MCF 10A (cell line): ENCODE measurements around the gene GRM8. TPM values are rescaled to one million over a fixed set of nuclear protein-coding genes. Genes with fewer than 3 reads are reported as not detected.

Experiments used
- BruUV-seq: library from RNA; stranded (reverse); fragments of 400-500 nt; replicated peaks from 2 replicates; lab custom pipeline; 2021; lab: Mats Ljungman, UMichigan
- CTCF ChIA-PET: fragments of 300-600 bp; sonication (Branson Sonifier 250); formaldehyde crosslinking; extraction: SDS; loops from one replicate; lab custom pipeline; 2021; ENCODE audit warnings: antibody characterized with exemption, inconsistent platforms; lab: Yijun Ruan, JAX
- POLR2A ChIA-PET: fragments of 300-600, 350-650 bp; sonication (Branson Sonifier 250); formaldehyde crosslinking; extraction: SDS; loops from one replicate; lab custom pipeline; 2020; ENCODE audit warnings: antibody characterized with exemption, inconsistent platforms; lab: Yijun Ruan, JAX
- DNase-seq: peaks from one replicate; pipeline ENCODE4 v3.0.0-alpha.2; 2018; ENCODE audit not compliant: unreplicated experiment
- H3K27ac Mint-ChIP-seq: one replicate; pipeline ENCODE4 v1.8.0; 2022; ENCODE audit warnings: mild to moderate bottlenecking, low read depth, mixed read lengths; ENCODE audit not compliant: unreplicated experiment
- H3K27me3 Mint-ChIP-seq: one replicate; pipeline ENCODE4 v1.8.0; 2022; ENCODE audit warnings: mixed read lengths; ENCODE audit not compliant: insufficient read depth, unreplicated experiment
- H3K36me3 Mint-ChIP-seq: one replicate; pipeline ENCODE4 v1.8.0; 2022; ENCODE audit warnings: mild to moderate bottlenecking, moderate library complexity, mixed read lengths; ENCODE audit not compliant: insufficient read depth, unreplicated experiment
- H3K4me1 Mint-ChIP-seq: one replicate; pipeline ENCODE4 v1.8.0; 2022; ENCODE audit warnings: mixed read lengths; ENCODE audit not compliant: insufficient read depth, unreplicated experiment
- H3K4me3 Mint-ChIP-seq: one replicate; pipeline ENCODE4 v1.8.0; 2022; ENCODE audit warnings: mild to moderate bottlenecking, moderate library complexity, mixed read lengths; ENCODE audit not compliant: unreplicated experiment
- H3K9me3 Mint-ChIP-seq: one replicate; pipeline ENCODE4 v1.8.0; 2022; ENCODE audit warnings: mixed read lengths; ENCODE audit not compliant: unreplicated experiment
- intact Hi-C: fragments of 100-400 bp; cut with micrococcal nuclease; formaldehyde crosslinking; loops from 2 replicates; pipeline ENCODE4 v1.14.1; 2022
- total RNA-seq: library from RNA; stranded (reverse); gene quantifications from 2 replicates; pipeline ENCODE4 v1.2.3, GENCODE V29; 2022
- TF ChIP-seq, protein P1 (sequence below): fragments of 200-600 bp; IDR thresholded peaks from one replicate; pipeline ENCODE4 v1.8.0; 2022; ENCODE audit warnings: antibody characterized with exemption, mild to moderate bottlenecking; ENCODE audit not compliant: unreplicated experiment

The GRM8 gene
- total RNA-seq, 1 experiment from 2014 or later: not detected

DNA sequence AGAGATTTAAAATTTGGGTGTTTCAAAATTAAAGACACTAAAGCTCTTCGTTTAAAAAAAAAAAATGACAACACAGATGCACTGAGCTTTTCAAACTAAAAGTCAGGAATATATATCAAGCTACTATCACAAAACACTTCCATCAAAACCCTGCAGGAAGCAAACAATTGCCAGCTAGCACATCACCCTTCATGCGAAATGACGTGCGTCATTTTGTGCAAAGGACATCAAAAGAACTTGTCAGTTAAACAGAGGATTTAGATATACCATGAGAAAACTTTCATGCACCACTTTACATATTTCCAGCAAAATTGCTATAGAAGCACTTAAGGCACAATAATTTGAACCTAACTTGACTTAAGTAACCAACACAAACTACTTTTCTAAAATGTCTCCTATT, 264.7 kb downstream of the GRM8 start:
- Mint-ChIP-seq H3K9me3 (no peaks in the 10 kb centered on the region), H3K36me3 (no peaks in the 10 kb centered on the region), H3K4me3 (no peak overlapping the region), H3K27me3 (peaks cover 16% of the 10 kb centered on the region), H3K27ac (no peak overlapping the region), H3K4me1 (no peaks in the 10 kb centered on the region)
- no peak for DNase-seq
- no TSS peak for BruUV-seq
- intact Hi-C loops: no loop called here
- TF ChIP-seq, protein P1, sequence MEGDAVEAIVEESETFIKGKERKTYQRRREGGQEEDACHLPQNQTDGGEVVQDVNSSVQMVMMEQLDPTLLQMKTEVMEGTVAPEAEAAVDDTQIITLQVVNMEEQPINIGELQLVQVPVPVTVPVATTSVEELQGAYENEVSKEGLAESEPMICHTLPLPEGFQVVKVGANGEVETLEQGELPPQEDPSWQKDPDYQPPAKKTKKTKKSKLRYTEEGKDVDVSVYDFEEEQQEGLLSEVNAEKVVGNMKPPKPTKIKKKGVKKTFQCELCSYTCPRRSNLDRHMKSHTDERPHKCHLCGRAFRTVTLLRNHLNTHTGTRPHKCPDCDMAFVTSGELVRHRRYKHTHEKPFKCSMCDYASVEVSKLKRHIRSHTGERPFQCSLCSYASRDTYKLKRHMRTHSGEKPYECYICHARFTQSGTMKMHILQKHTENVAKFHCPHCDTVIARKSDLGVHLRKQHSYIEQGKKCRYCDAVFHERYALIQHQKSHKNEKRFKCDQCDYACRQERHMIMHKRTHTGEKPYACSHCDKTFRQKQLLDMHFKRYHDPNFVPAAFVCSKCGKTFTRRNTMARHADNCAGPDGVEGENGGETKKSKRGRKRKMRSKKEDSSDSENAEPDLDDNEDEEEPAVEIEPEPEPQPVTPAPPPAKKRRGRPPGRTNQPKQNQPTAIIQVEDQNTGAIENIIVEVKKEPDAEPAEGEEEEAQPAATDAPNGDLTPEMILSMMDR: no peak
- ChIA-PET POLR2A (no interaction called here), CTCF (no interaction called here)

DNA sequence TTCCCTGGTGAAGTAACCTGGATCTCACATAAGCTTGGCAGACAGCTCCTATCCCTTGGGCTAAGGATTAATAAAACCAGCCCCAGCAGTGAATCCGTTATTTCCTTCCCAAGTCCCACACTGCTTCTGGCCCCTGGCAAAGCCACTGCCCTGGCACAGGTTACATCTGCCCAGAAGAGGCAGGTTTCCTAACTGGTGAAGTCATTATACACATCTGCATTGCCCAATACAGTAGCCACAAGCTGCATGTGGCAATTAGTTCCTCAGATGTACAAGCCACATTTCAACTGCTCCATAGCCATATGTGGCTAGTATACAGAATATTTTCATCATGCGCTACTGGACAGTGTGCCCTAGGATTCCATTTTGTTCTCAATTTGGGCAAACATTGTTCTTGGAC, 273.0 kb downstream of the GRM8 start:
- H3K9me3 Mint-ChIP-seq: no peaks in the 10 kb centered on the region
- H3K27me3 Mint-ChIP-seq: peaks cover 45% of the 10 kb centered on the region
- no peaks in the 10 kb centered on the region for H3K4me1 Mint-ChIP-seq
- H3K36me3 Mint-ChIP-seq: no peaks in the 10 kb centered on the region
- no TSS peak for BruUV-seq
- peak; percentile 27 for DNase-seq
- TF ChIP-seq, protein P1: no peak
- intact Hi-C loops: no loop called here
- CTCF ChIA-PET: interaction anchor here (0.6 to 1.0 kb wide), 2 partner anchors 45 to 177 kb away, joined by 3 to 4 read pairs; no protein-coding TSS in a partner anchor
- H3K27ac Mint-ChIP-seq: no peak overlapping the region
- no peak overlapping the region for H3K4me3 Mint-ChIP-seq
- POLR2A ChIA-PET: no interaction called here

DNA sequence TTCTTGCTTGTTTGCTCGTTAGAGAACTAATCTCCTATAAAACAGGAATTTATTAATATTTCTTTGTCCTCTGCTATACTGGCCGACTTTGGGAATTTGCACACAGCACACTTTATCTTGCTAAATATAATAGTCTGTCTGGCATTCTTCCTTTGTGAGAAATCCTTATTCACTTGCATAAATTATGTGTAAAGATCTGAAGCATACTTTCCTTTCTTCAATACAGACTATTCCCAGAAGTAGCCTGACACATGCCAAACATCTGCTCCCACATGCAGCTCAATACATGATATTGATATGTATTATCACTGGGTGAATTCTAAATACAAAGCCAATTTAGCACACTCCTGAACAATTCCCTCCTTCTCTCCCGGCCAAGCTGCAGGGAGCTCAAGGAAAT, 273.9 kb downstream of the GRM8 start:
- Mint-ChIP-seq H3K4me3 (no peak overlapping the region), H3K27me3 (peaks cover 45% of the 10 kb centered on the region), H3K9me3 (no peaks in the 10 kb centered on the region), H3K36me3 (no peaks in the 10 kb centered on the region), H3K4me1 (no peaks in the 10 kb centered on the region), H3K27ac (no peak overlapping the region)
- no TSS peak for BruUV-seq
- ChIA-PET CTCF (interaction anchor here (1.0 kb wide), 1 partner anchor 44 kb away, joined by 4 read pairs; no protein-coding TSS in a partner anchor), POLR2A (no interaction called here)
- DNase-seq: no peak
- intact Hi-C loops: no loop called here
- TF ChIP-seq, protein P1: no peak

DNA sequence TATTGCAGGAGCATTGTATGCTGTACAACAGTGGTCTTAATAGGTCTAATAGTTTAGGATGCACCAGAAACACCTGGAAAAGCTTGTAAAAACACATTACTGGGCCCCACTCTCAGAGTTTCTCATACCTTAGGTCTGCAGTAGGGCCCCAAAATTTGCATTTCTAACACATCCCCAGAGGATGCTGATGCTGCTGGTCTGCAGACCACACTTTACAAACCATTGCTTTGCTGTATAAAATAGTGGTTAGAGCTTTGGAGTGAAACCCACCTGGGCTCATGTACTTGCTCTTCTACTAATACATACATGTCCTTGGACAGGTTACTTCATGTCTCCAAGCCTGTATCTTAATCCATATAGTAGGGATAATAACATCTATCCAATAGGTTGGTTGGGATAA, 279.7 kb downstream of the GRM8 start:
- BruUV-seq: no TSS peak
- DNase-seq: no peak
- ChIA-PET CTCF (no interaction called here), POLR2A (no interaction called here)
- H3K36me3 Mint-ChIP-seq: no peaks in the 10 kb centered on the region
- H3K27ac Mint-ChIP-seq: no peak overlapping the region
- H3K4me3 Mint-ChIP-seq: no peak overlapping the region
- TF ChIP-seq, protein P1: no peak
- H3K4me1 Mint-ChIP-seq: no peaks in the 10 kb centered on the region
- no peaks in the 10 kb centered on the region for H3K9me3 Mint-ChIP-seq
- intact Hi-C loops: no loop called here
- H3K27me3 Mint-ChIP-seq: peaks cover 28% of the 10 kb centered on the region
